OCI-LY7 (cell line): Measurements from ENCODE around the gene PTGDS. TPM values are rescaled to one million over a fixed set of nuclear protein-coding genes. Genes with fewer than 3 reads are reported as not detected.

Experiments
- BruUV-seq: library from RNA; stranded (reverse); fragments of 400-500 nt; replicated peaks from 2 replicates; lab custom pipeline; 2021; lab: Mats Ljungman, UMichigan
- CTCF ChIA-PET: fragments of 300-600 bp; sonication (Branson Sonifier 250); formaldehyde crosslinking; loops from one replicate; lab custom pipeline; 2022; ENCODE audit warnings: antibody characterized with exemption; ENCODE audit not compliant: unreplicated experiment; lab: Charles Lee
- POLR2A ChIA-PET: fragments of 300-600 bp; sonication (Branson Sonifier 250); formaldehyde crosslinking; loops from one replicate; lab custom pipeline; 2022; ENCODE audit warnings: antibody characterized with exemption; lab: Charles Lee
- DNase-seq: peaks from one replicate; pipeline ENCODE4 v3.0.0-alpha.2; 2015; ENCODE audit warnings: low spot score
- H2AFZ ChIP-seq: fragments of 200-600 bp; sonication (generic), shearing (Covaris generic); 2 replicates; pipeline ENCODE4 v1.6.1; 2014; ENCODE audit warnings: mild to moderate bottlenecking, antibody characterized with exemption, low read length, moderate library complexity
- H3K27ac ChIP-seq: fragments of 200-600 bp; sonication (generic); 2 replicates; pipeline ENCODE4 v1.5.1; 2014; ENCODE audit warnings: mixed run types, low read depth, mild to moderate bottlenecking, moderate library complexity, low read length, inconsistent platforms; ENCODE audit not compliant: poor library complexity, severe bottlenecking
- H3K36me3 ChIP-seq: fragments of 200-600 bp; sonication (generic); 2 replicates; pipeline ENCODE4 v1.6.1; 2014; ENCODE audit warnings: mild to moderate bottlenecking, antibody characterized with exemption, low read length, moderate library complexity, mixed read lengths; ENCODE audit not compliant: insufficient read depth
- H3K4me1 ChIP-seq: fragments of 200-600 bp; sonication (generic); 2 replicates; pipeline ENCODE4 v1.5.1; 2014; ENCODE audit warnings: mild to moderate bottlenecking, low read length; ENCODE audit not compliant: insufficient read depth, poor library complexity, severe bottlenecking
- H3K4me2 ChIP-seq: fragments of 200-600 bp; sonication (generic); 2 replicates; pipeline ENCODE4 v1.6.1; 2014; ENCODE audit warnings: mild to moderate bottlenecking, low read length
- H3K4me3 ChIP-seq: fragments of 200-600 bp; sonication (generic); 2 replicates; pipeline ENCODE4 v1.5.1; 2014; ENCODE audit warnings: mild to moderate bottlenecking, low read depth, low read length; ENCODE audit not compliant: poor library complexity, severe bottlenecking
- H3K79me2 ChIP-seq: fragments of 200-600 bp; sonication (generic); 2 replicates; pipeline ENCODE4 v1.6.1; 2016; ENCODE audit warnings: low read depth, mild to moderate bottlenecking, low read length, moderate library complexity, mixed read lengths; ENCODE audit not compliant: insufficient read depth
- H3K9me2 ChIP-seq: fragments of 200-600 bp; sonication (generic); 2 replicates; pipeline ENCODE4 v1.6.1; 2016; ENCODE audit warnings: mild to moderate bottlenecking, low read length, mixed read lengths; ENCODE audit not compliant: insufficient read depth
- H3K9me3 ChIP-seq: fragments of 200-600 bp; sonication (generic); 2 replicates; pipeline ENCODE4 v1.6.1; 2014; ENCODE audit warnings: mild to moderate bottlenecking, mixed run types, low read length, mixed read lengths
- H4K20me1 ChIP-seq: fragments of 200-600 bp; sonication (generic); 2 replicates; pipeline ENCODE4 v1.6.1; 2014; ENCODE audit warnings: mild to moderate bottlenecking, antibody characterized with exemption, low read length, moderate library complexity, mixed read lengths; ENCODE audit not compliant: insufficient read depth
- CTCF ChIP-seq: fragments of 200-600 bp; sonication (generic); conservative IDR thresholded peaks from 2 replicates; pipeline ENCODE4 v1.5.1; 2014; ENCODE audit warnings: mild to moderate bottlenecking, antibody characterized with exemption, low read length, moderate library complexity, mixed read lengths
- EZH2phosphoT487 ChIP-seq: fragments of 200-600 bp; sonication (generic); IDR thresholded peaks from 2 replicates; pipeline ENCODE4 v1.6.1; 2018; ENCODE audit warnings: low read depth, borderline replicate concordance, mild to moderate bottlenecking, mixed run types, antibody characterized with exemption, low read length, moderate library complexity, mixed read lengths
- intact Hi-C: fragments of 100-400 bp; cut with micrococcal nuclease; formaldehyde crosslinking; loops from one replicate; pipeline ENCODE4 v1.10.0; 2022; ENCODE audit not compliant: unreplicated experiment
- total RNA-seq, 2 experiments: library from RNA; depleted of rRNA in 1 of 2; stranded (reverse); fragments of >200 nt in 1 of 2; shearing (Covaris generic) in 1 of 2; gene quantifications; 2 replicates each; pipeline ENCODE4 v1.2.3, GENCODE V29; 2014 to 2022

The PTGDS gene
- total RNA-seq, 2 experiments from 2014 or later, result not detected

DNA sequence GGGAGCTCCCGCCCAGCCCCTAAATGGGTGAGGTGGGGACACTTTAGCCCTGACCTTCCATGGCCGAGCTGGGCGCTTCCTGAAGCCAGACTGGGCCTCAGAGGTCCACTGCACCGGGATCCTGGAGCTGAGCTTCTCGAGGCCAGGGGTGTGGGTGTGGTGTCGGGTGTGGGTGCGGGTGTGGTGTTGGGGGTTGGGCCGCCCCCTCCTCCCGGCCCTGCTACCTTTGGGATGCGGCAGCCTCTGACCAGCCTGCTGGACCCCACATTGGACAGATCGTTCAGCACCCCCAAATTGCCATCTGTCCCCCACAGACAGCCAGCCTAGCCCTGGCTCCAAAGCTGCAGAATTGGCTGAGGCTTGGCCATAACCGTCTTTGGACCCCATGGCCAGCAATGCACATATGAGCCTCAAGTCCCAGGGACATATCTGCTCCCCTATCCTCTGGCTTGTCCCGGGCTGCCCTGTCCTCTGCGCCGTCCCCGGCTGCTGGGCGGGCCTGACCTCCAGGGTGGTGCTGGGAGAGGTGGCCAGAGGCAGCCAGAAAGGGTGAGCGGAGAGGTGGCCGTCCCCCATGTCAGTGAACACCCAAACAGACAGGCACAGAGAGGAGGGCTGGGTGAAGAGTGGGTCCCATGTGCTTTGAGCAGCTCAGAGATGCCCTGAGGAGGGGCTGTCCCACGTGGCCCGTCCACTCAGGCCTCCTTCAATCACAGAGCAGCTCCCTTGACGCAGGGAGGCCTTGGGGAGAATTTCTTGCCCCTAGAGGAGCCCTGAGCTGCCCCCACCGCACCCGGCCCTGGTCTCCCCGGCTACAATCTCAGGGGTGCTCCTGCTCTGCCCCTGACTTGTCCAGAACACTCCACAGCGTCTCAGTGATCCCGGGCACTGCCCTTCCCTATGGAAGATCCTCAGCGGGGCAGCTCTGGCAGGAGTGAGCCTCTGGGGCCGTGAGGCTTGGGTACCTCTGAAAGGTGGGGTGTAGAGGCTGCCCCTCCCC, 3.4 kb upstream of the PTGDS start:
- DNase-seq, result no peak
- H3K36me3 ChIP-seq, result no peaks in the 10 kb centered on the region
- POLR2A ChIA-PET, result no interaction called here
- no peaks in the 10 kb centered on the region for H3K79me2 ChIP-seq
- no peak for TF ChIP-seq EZH2phosphoT487
- TF ChIP-seq CTCF, result no peak
- intact Hi-C loops, result no loop called here
- CTCF ChIA-PET, result interaction anchor here (0.6 kb wide), 1 partner anchor 28 kb away, joined by 3 read pairs; no protein-coding TSS in a partner anchor
- H3K9me2 ChIP-seq, result no peaks in the 10 kb centered on the region
- no peaks in the 10 kb centered on the region for H3K9me3 ChIP-seq
- no peaks in the 10 kb centered on the region for H3K4me1 ChIP-seq
- no TSS peak for BruUV-seq
- no peak overlapping the region for H3K27ac ChIP-seq
- H3K4me2 ChIP-seq, result no peak overlapping the region
- no peak overlapping the region for H3K4me3 ChIP-seq
- H4K20me1 ChIP-seq, result no peaks in the 10 kb centered on the region
- no peak overlapping the region for H2AFZ ChIP-seq

DNA sequence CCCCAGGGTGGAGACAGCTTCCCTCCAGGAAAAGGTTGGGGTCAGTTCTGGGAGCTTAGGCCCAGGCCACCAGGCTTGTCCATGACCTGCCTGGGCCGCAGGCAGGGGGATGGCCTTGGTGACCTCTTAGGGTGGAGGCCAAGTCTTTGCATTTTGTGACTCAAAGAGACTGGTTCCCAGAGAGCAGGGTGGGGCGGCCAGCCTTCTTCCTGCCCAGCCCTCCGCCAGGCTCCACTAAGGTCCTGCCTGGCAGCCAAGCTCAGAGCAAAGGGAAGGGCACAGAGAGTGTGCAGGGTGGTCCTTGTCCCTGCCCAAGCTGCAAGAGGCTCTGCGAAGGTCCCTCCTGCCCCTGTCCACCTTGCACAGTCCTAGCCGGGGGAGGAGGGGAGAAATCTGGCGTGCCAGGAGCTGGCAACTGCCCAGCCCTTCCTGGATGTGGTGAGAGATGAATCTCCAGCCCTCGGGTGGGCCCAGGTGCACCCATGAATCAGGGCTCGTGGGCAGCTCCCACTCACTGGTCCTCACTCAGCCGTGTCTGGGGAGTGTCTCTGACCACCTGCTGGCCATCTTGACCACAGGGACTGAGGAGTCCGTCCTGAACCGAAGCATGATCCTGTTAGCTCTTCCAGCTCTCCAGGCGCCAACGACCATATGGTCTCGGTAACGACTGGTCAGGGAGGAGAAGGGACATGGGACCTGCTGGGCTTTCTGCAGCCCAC, 2.3 kb upstream of the PTGDS start:
- H3K4me1 ChIP-seq, result no peaks in the 10 kb centered on the region
- no peaks in the 10 kb centered on the region for H3K9me3 ChIP-seq
- POLR2A ChIA-PET, result no interaction called here
- TF ChIP-seq CTCF, result no peak
- TF ChIP-seq EZH2phosphoT487, result no peak
- H2AFZ ChIP-seq, result no peak overlapping the region
- H4K20me1 ChIP-seq, result no peaks in the 10 kb centered on the region
- H3K36me3 ChIP-seq, result no peaks in the 10 kb centered on the region
- intact Hi-C loops, result no loop called here
- no peak overlapping the region for H3K4me3 ChIP-seq
- DNase-seq, result no peak
- H3K27ac ChIP-seq, result no peak overlapping the region
- H3K4me2 ChIP-seq, result no peak overlapping the region
- H3K9me2 ChIP-seq, result no peaks in the 10 kb centered on the region
- H3K79me2 ChIP-seq, result no peaks in the 10 kb centered on the region
- BruUV-seq, result no TSS peak
- CTCF ChIA-PET, result interaction anchor here (0.6 to 0.7 kb wide), 3 partner anchors 22 to 61 kb away, joined by 3 to 9 read pairs (median 4); no protein-coding TSS in a partner anchor
